ENCODE measurements around the gene TSPAN15. TPM values are rescaled to one million over a fixed set of nuclear protein-coding genes. Genes with fewer than 3 reads are reported as not detected.
A peak's percentile ranks its signal among the peaks of the same experiment; 100 is the strongest.

TSPAN15 gene
- total RNA-seq, 6 donors from 2014 or later, result 19.9 to 69.5 (median 63.0) TPM

GRCh38 chr10:69434926-69435325, 16.3 kb upstream of the TSPAN15 start:
- Histone ChIP-seq H3K9me3 (no peaks in the 10 kb centered on the region), H3K36me3 (no peaks in the 10 kb centered on the region), H3K4me3 (no peak overlapping the region), H3K27me3 (no peaks in the 10 kb centered on the region), H3K4me1 (peaks cover 13 to 22% (median 20%) of the 10 kb centered on the region in 4 donors), H3K27ac (no peak overlapping the region)
- ATAC-seq (ENCODE audit: low FRiP score in 2 of 2), result no peak
- no peak for TF ChIP-seq POLR2A (IDR thresholded peaks at IDR 0.05)
- no peak for TF ChIP-seq CTCF (IDR thresholded peaks at IDR 0.05)
- no peak for TF ChIP-seq POLR2AphosphoS5 (IDR thresholded peaks at IDR 0.05)
- no peak for TF ChIP-seq EP300 (IDR thresholded peaks at IDR 0.05)
- 96 to 98% methylated on average over 5 to 11 of the region's 11 CpGs for WGBS, 2 donors
- DNase-seq, result peak in 1 of 2 donors; percentile 48

DNA sequence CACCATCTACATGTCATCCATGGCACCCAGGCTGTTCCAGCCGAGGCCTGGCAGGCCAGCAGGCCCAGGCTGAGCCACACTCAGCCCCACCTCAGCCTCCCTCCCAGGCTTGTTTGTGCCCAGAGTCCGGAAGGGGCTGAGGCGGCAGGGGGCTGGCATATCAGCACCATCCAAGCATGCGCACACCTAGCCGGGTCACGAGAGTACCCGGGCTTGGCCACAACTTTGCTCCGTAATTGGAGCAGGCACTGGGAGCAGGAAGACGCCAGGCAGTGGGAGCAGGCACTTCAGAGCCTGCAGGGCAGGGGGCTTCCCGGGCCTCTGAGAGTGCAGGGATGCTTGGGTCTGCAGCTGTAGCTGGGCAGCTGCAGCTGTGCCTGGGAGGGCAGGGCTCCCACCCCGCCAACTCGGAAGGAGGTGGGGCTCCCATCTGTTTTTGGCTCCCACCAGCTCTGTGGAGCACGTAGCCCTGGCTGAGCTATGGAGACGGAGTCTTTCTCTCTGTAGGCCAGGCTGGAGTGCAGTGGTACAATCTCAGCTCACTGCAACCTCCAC, 15.2 kb upstream of the TSPAN15 start:
- Histone ChIP-seq H3K4me1 (peaks cover 16 to 26% (median 26%) of the 10 kb centered on the region in 4 donors), H3K36me3 (no peaks in the 10 kb centered on the region), H3K27ac (no peak overlapping the region), H3K27me3 (no peaks in the 10 kb centered on the region), H3K9me3 (no peaks in the 10 kb centered on the region), H3K4me3 (no peak overlapping the region)
- TF ChIP-seq CTCF (IDR thresholded peaks at IDR 0.05) (no peak), POLR2AphosphoS5 (IDR thresholded peaks at IDR 0.05) (no peak), POLR2A (IDR thresholded peaks at IDR 0.05) (no peak), EP300 (IDR thresholded peaks at IDR 0.05) (no peak)
- DNase-seq, result peak in 1 of 2 donors; percentile 48
- ATAC-seq (ENCODE audit: low FRiP score in 2 of 2), result no peak
- 90% methylated on average over 13 of the region's 14 CpGs; no CpG with 5 or more reads in 1 of the 2 donors for WGBS, 2 donors

GRCh38 chr10:69437321-69438259, 13.7 kb upstream of the TSPAN15 start:
- Histone ChIP-seq H3K36me3 (no peaks in the 10 kb centered on the region), H3K4me3 (no peak overlapping the region), H3K4me1 (peaks cover 16 to 26% (median 26%) of the 10 kb centered on the region in 4 donors), H3K27ac (peak overlapping the region; percentile 79 to 84 (median 82)), H3K27me3 (no peaks in the 10 kb centered on the region), H3K9me3 (no peaks in the 10 kb centered on the region)
- TF ChIP-seq POLR2A (IDR thresholded peaks at IDR 0.05), result no peak
- no peak for TF ChIP-seq CTCF (IDR thresholded peaks at IDR 0.05)
- no peak for TF ChIP-seq POLR2AphosphoS5 (IDR thresholded peaks at IDR 0.05)
- TF ChIP-seq EP300 (IDR thresholded peaks at IDR 0.05), result no peak
- DNase-seq (peak in 1 of 2 donors; percentile 29), ATAC-seq (ENCODE audit: low FRiP score in 2 of 2) (no peak)
- WGBS, 2 donors, result 92 to 93% methylated on average over 10 to 12 of the region's 13 CpGs

GRCh38 chr10:69438536-69439349, 12.5 kb upstream of the TSPAN15 start:
- no peak for TF ChIP-seq CTCF (IDR thresholded peaks at IDR 0.05)
- no peak for TF ChIP-seq EP300 (IDR thresholded peaks at IDR 0.05)
- DNase-seq, result peak in 1 of 2 donors; percentile 57
- peak; percentile 63 for ATAC-seq (ENCODE audit: low FRiP score in 2 of 2)
- H3K4me3 ChIP-seq, result no peak overlapping the region
- no peaks in the 10 kb centered on the region for H3K36me3 ChIP-seq
- H3K27ac ChIP-seq, result peak overlapping the region; percentile 79 to 84 (median 82)
- H3K27me3 ChIP-seq, result no peaks in the 10 kb centered on the region
- peaks cover 16 to 26% (median 26%) of the 10 kb centered on the region in 4 donors for H3K4me1 ChIP-seq
- no peaks in the 10 kb centered on the region for H3K9me3 ChIP-seq
- 17 to 27% methylated on average over 9 to 10 of the region's 10 CpGs for WGBS, 2 donors
